Dermis microvascular lymphatic vessel endothelial cell (primary cell): ENCODE measurements around the gene RAG2. TPM values are rescaled to one million over a fixed set of nuclear protein-coding genes. Genes with fewer than 3 reads are reported as not detected.

Source experiments
- DNase-seq, 2 donors: peaks; one replicate each; pipeline versions ENCODE4 v3.0.0 to v3.0.0-alpha.2; 2010; ENCODE audit warnings: low read depth in 2 of 2
- total RNA-seq: library from RNA; depleted of rRNA; stranded (reverse); fragments of >200 nt; gene quantifications from 2 replicates; pipeline ENCODE4 v1.2.1, GENCODE V29; 2014

The RAG2 gene
- total RNA-seq, 1 donor from 2014 or later, result not detected

DNA sequence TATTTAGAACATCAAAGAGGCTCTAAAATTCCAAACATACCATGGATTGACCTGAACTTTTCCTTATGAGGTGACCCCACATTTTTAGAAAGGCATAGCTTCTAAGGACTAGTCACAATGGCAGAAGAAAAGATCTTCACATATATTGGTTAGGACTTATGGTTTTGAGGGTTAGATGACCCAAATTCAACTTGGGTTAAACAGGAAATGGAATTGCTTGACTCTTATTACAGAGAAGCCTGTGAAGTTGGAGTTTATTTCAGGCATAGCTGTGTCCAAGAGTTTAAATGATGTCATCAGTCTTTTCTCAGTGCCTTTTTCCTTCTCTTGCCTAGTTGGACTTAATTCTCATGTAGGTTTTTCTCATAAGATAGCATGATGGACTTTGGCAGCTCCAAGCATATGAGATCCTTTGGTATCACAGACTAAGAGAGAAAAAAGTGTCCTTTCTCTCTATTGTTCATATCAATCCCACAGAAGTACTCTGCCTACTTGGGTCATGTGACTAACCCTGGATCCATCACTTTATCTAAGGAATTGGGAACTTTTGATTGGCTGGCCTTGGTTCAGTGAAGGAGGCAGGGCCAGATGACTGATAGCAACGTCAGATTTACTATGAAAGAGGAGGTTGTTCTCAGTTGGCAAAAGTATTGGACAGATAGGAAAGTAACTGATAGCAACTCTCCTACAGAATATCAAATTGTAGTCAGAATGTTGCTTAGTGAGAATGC is 47.5 kb downstream of the RAG2 start:
- no peak for DNase-seq

Other genes starting within 250 kb of the RAG2 start
- gene TRAF6, start 88.0 kb downstream of the RAG2 start, total RNA-seq, result 7.1 and 9.7 TPM in 2 replicates
- gene RAG1, start 30.2 kb downstream of the RAG2 start, total RNA-seq, result 1.0 and 1.1 TPM in 2 replicates
- gene IFTAP, start 3.7 kb downstream of the RAG2 start, total RNA-seq, result 16.3 and 16.8 TPM in 2 replicates